HepG2 (cell line): ENCODE measurements around the gene NDUFS7. TPM values are rescaled to one million over a fixed set of nuclear protein-coding genes. Genes with fewer than 3 reads are reported as not detected.

Source experiments
- ELF4 ChIP-seq: sonication (generic); formaldehyde crosslinking; IDR thresholded peaks from 2 replicates; pipeline ENCODE4 v1.5.0; 2020; ENCODE audit warnings: missing genetic modification reagents, mild to moderate bottlenecking, moderate library complexity, borderline replicate concordance
- FOXP4 ChIP-seq: sonication (generic); formaldehyde crosslinking; IDR thresholded peaks from 2 replicates; pipeline ENCODE4 v1.4.0; 2020; ENCODE audit warnings: missing genetic modification reagents
- ISL2 ChIP-seq: sonication (generic); formaldehyde crosslinking; IDR thresholded peaks from 2 replicates; pipeline ENCODE4 v1.5.0; 2020; ENCODE audit warnings: missing genetic modification reagents
- MIXL1 ChIP-seq: IDR thresholded peaks from 2 replicates; pipeline ENCODE4 v1.6.1; 2016
- MNT ChIP-seq: fragments of 450-650 bp; IDR thresholded peaks from 2 replicates; pipeline ENCODE4 v1.6.1; 2016
- MTA1 ChIP-seq: sonication (generic); formaldehyde crosslinking; IDR thresholded peaks from 2 replicates; pipeline ENCODE4 v1.4.0; 2020; ENCODE audit warnings: missing genetic modification reagents, mild to moderate bottlenecking, borderline replicate concordance
- PREB ChIP-seq: sonication (generic); formaldehyde crosslinking; IDR thresholded peaks from 2 replicates; pipeline ENCODE4 v1.4.0; 2020; ENCODE audit warnings: missing genetic modification reagents
- RELA ChIP-seq: sonication (generic); formaldehyde crosslinking; IDR thresholded peaks from 2 replicates; pipeline ENCODE4 v1.4.0; 2020; ENCODE audit warnings: missing genetic modification reagents
- RFXANK ChIP-seq: IDR thresholded peaks from 2 replicates; pipeline ENCODE4 v1.6.1; 2016
- STAT5B ChIP-seq: sonication (generic); formaldehyde crosslinking; IDR thresholded peaks from 2 replicates; pipeline ENCODE4 v1.4.0; 2020; ENCODE audit warnings: missing genetic modification reagents
- TSC22D2 ChIP-seq: sonication (generic); formaldehyde crosslinking; IDR thresholded peaks from 2 replicates; pipeline ENCODE4 v1.5.1; 2020; ENCODE audit warnings: missing genetic modification reagents, mild to moderate bottlenecking, borderline replicate concordance
- ZBTB43 ChIP-seq: sonication (generic); formaldehyde crosslinking; conservative IDR thresholded peaks from 2 replicates; pipeline ENCODE4 v1.4.0; 2020; ENCODE audit warnings: missing genetic modification reagents
- ZBTB46 ChIP-seq: sonication (generic); formaldehyde crosslinking; IDR thresholded peaks from 2 replicates; pipeline ENCODE4 v1.4.0; 2020; ENCODE audit warnings: mild to moderate bottlenecking, missing genetic modification reagents, borderline replicate concordance
- ZNF274 ChIP-seq: sonication (generic); formaldehyde crosslinking; IDR thresholded peaks from 2 replicates; pipeline ENCODE4 v1.5.1; 2020; ENCODE audit warnings: mild to moderate bottlenecking, missing genetic modification reagents
- ZNF432 ChIP-seq: sonication (generic); formaldehyde crosslinking; IDR thresholded peaks from 2 replicates; pipeline ENCODE4 v1.5.0; 2020; ENCODE audit warnings: missing genetic modification reagents, mild to moderate bottlenecking, borderline replicate concordance
- ZNF547 ChIP-seq: sonication (generic); formaldehyde crosslinking; IDR thresholded peaks from 2 replicates; pipeline ENCODE4 v1.5.1; 2020; ENCODE audit warnings: mild to moderate bottlenecking, missing genetic modification reagents
- ZNF740 ChIP-seq: sonication (generic); formaldehyde crosslinking; IDR thresholded peaks from 2 replicates; pipeline ENCODE4 v1.4.0; 2020; ENCODE audit warnings: missing genetic modification reagents
- ZNF776 ChIP-seq: sonication (generic); formaldehyde crosslinking; IDR thresholded peaks from 2 replicates; pipeline ENCODE4 v1.4.0; 2020; ENCODE audit warnings: mild to moderate bottlenecking, missing genetic modification reagents
- ZSCAN31 ChIP-seq: sonication (generic); formaldehyde crosslinking; IDR thresholded peaks from 2 replicates; pipeline ENCODE4 v1.5.0; 2020; ENCODE audit warnings: low read depth, mild to moderate bottlenecking, missing genetic modification reagents
- polyA plus RNA-seq, 8 experiments: library from polyadenylated mRNA; depleted of rRNA in 3 of 8; stranded (reverse) in 7 of 8; unstranded in 1 of 8; fragments of >200 nt; fragmentation: Illumina TruSeq in 4 of 8; extraction: Trizol in 4 of 8; gene quantifications; 2 replicates each; pipeline versions ENCODE4 v1.2.1 to v1.2.3, GENCODE V29; 2011 to 2016; ENCODE audit warnings: low read depth in 4 of 8, missing spikeins in 1 of 8, mixed read lengths in 1 of 8; ENCODE audit not compliant: insufficient read depth in 1 of 8
- total RNA-seq, 5 experiments: library from RNA; depleted of rRNA; stranded (reverse); fragments of >200 nt; fragmentation: Illumina TruSeq; extraction: Trizol; gene quantifications; 2 replicates each; pipeline ENCODE4 v1.2.3, GENCODE V29; 2016; ENCODE audit warnings: low read depth in 1 of 5

NDUFS7 gene
- total and polyA plus RNA-seq, 2 of the 13 experiments (the other 11 are each of a cell fraction or from before 2014, with no cell fraction given), result 34.3 to 66.9 TPM

GRCh38 chr19:1373534-1374249 is 10.0 kb upstream of the NDUFS7 start (continued):
- TF ChIP-seq FOXP4 (CRISPR knock-in tag), result peak; percentile 86
- no peak for TF ChIP-seq RELA (CRISPR knock-in tag)
- TF ChIP-seq ISL2 (CRISPR knock-in tag), result peak; percentile 84
- TF ChIP-seq MTA1 (CRISPR knock-in tag), result peak; percentile 95; the same call in 1 of the 2 replicates
- TF ChIP-seq ELF4, result no peak
- TF ChIP-seq ZNF547 (CRISPR knock-in tag), result 0 out of 2 replicates have a peak, but pooled peaks have one; percentile 42
- peak; percentile 71; the same call in 1 of the 2 replicates for TF ChIP-seq TSC22D2 (CRISPR knock-in tag)
- TF ChIP-seq ZNF776, result peak; percentile 94
- TF ChIP-seq ZNF740, result peak; percentile 74
- no peak for TF ChIP-seq STAT5B (CRISPR knock-in tag)
- TF ChIP-seq ZBTB46, result 0 out of 2 replicates have a peak, but pooled peaks have one; percentile 28
- TF ChIP-seq MNT, result peak; percentile 8; the same call in 1 of the 2 replicates
- no peak for TF ChIP-seq RFXANK
- peak; percentile 92 for TF ChIP-seq ZBTB43 (CRISPR knock-in tag)
- no peak; the same call in 1 of the 2 replicates for TF ChIP-seq ZNF274 (CRISPR knock-in tag)
- TF ChIP-seq PREB (CRISPR knock-in tag), result no peak
- peak; percentile 42; the same call in 1 of the 2 replicates for TF ChIP-seq MIXL1
- TF ChIP-seq ZNF432 (CRISPR knock-in tag), result no peak; the same call in 1 of the 2 replicates
- 0 out of 2 replicates have a peak, but pooled peaks have one; percentile 1 for TF ChIP-seq ZSCAN31 (CRISPR knock-in tag)
